Spleen (tissue), 11 donors: ENCODE measurements around the gene RNF150. TPM values are rescaled to one million over a fixed set of nuclear protein-coding genes. Genes with fewer than 3 reads are reported as not detected.
"Not testable (repeated sequence)": the region's sequence is repeated elsewhere in the genome, so short reads cannot be mapped to it uniquely, and the experiment has no call there.

Experiments
- DNase-seq: peaks from one replicate; pipeline ENCODE4 v3.0.0-alpha.2; 2020
- H3K27ac ChIP-seq, 8 donors: fragments of 200-600 bp; sonication (generic) in 7 of 8; 1 replicate in 4 of 8; 2 replicates in 4 of 8; pipeline versions ENCODE4 v1.5.0 to v1.8.0; 2016 to 2021; ENCODE audit warnings: inconsistent platforms in 4 of 8, mild to moderate bottlenecking in 4 of 8, moderate library complexity in 1 of 8
- H3K27me3 ChIP-seq, 7 donors: fragments of 200-600 bp; sonication (generic) in 6 of 7; replicated peaks in 1 of 7; 1 replicate in 4 of 7; 2 replicates in 3 of 7; pipeline versions ENCODE4 v1.5.0 to v1.8.0; 2016 to 2021; ENCODE audit warnings: inconsistent platforms in 3 of 7, mild to moderate bottlenecking in 1 of 7
- H3K36me3 ChIP-seq, 6 donors: fragments of 200-600 bp; sonication (generic) in 5 of 6; 1 replicate in 4 of 6; 2 replicates in 2 of 6; pipeline versions ENCODE4 v1.5.0 to v1.8.0; 2016 to 2021; ENCODE audit warnings: inconsistent platforms in 2 of 6
- H3K4me1 ChIP-seq, 6 donors: fragments of 200-600 bp; sonication (generic) in 5 of 6; 1 replicate in 3 of 6; 2 replicates in 3 of 6; pipeline versions ENCODE4 v1.5.0 to v1.8.0; 2016 to 2021; ENCODE audit warnings: inconsistent platforms in 3 of 6
- H3K4me3 ChIP-seq, 8 donors: fragments of 200-600 bp; sonication (generic) in 7 of 8; 1 replicate in 4 of 8; 2 replicates in 4 of 8; pipeline versions ENCODE4 v1.5.0 to v1.8.0; 2016 to 2021; ENCODE audit warnings: inconsistent platforms in 4 of 8, mild to moderate bottlenecking in 4 of 8, moderate library complexity in 2 of 8
- H3K9me3 ChIP-seq, 8 donors: fragments of 200-600 bp; sonication (generic) in 7 of 8; 1 replicate in 4 of 8; 2 replicates in 4 of 8; pipeline versions ENCODE4 v1.5.0 to v1.8.0; 2016 to 2021; ENCODE audit warnings: inconsistent platforms in 4 of 8
- CTCF ChIP-seq, 11 experiments: fragments of 200-600 bp in 7 of 11; fragments of 450-650 bp in 4 of 11; sonication (generic) in 4 of 11; IDR thresholded peaks in 8 of 11; conservative IDR thresholded peaks in 3 of 11; 1 replicate in 7 of 11; 2 replicates in 4 of 11; pipeline versions ENCODE4 v1.4.0 to v1.8.0; 2016 to 2021; ENCODE audit warnings: antibody characterized with exemption in 11 of 11, inconsistent platforms in 4 of 11, mild to moderate bottlenecking in 1 of 11
- POLR2A ChIP-seq, 3 donors: fragments of 450-650 bp; IDR thresholded peaks; one replicate each; pipeline ENCODE4 v1.5.1; 2017; ENCODE audit warnings: antibody characterized with exemption in 3 of 3, mild to moderate bottlenecking in 1 of 3
- POLR2AphosphoS5 ChIP-seq, 3 donors: sonication (generic); formaldehyde crosslinking; IDR thresholded peaks; one replicate each; pipeline ENCODE4 v1.5.1; 2017; ENCODE audit warnings: antibody characterized with exemption in 3 of 3
- WGBS, 5 donors: extraction: QIAGEN DNeasy Blood & Tissue Kit in 3 of 5; methylation state at CpG; one replicate each; pipeline versions ENCODE4 v1.1.5 to v1.1.7; 2013 to 2018; 5-methylcytosine and 5-hydroxymethylcytosine counted together
- intact Hi-C: fragments of 100-400 bp; cut with DNase I; formaldehyde crosslinking; loops from one replicate; pipeline ENCODE4 v1.15.0; 2023; ENCODE audit warnings: low total_unique reads
- polyA plus RNA-seq, 3 donors: library from polyadenylated mRNA; stranded (reverse); fragments of 200-250 nt; gene quantifications; one replicate each; pipeline ENCODE4 v1.2.1, GENCODE V29; 2013
- total RNA-seq, 7 donors: library from RNA; depleted of rRNA in 3 of 7; stranded (reverse); fragments of >200 nt in 3 of 7; fragmentation: NEBNext Ultra II Directional in 4 of 7; extraction: Animal tissue kit (Norgen Biotek cat#: 25700) in 4 of 7; gene quantifications; one replicate each; pipeline versions ENCODE4 v1.1.0 to v1.2.1, GENCODE V29; 2016 to 2021
- donor health status: healthy with polysubstance abuse.
- donor health status: DM: no; HTN: no; CAD: no; lungs with moderate emphysema.
- donor health status: DM: no; HTN: no; CAD: no.
- donor health status: Bipolar disorder and iron deficiency.
- donor health status: healthy.
- donor health status: DM: no; HTN: no; CAD: no.
- donor health status: DM: yes; HTN: yes; CAD: no.

Gene RNF150
- total and polyA plus RNA-seq, 10 donors, result 1.2 to 42.1 (median 19.2) TPM

- Histone ChIP-seq H3K4me1 (no peaks in the 10 kb centered on the region), H3K36me3 (no peaks in the 10 kb centered on the region), H3K4me3 (no peak overlapping the region), H3K27ac (no peak overlapping the region), H3K27me3 (no peaks in the 10 kb centered on the region), H3K9me3 (peaks cover 0 to 4% (median 0%) of the 10 kb centered on the region in 8 donors)
- WGBS, 5 donors, result 77 to 89% (median 83%) methylated on average over 5 of the region's 5 CpGs
- intact Hi-C loops, result no loop called here
- no peak for DNase-seq
- no peak for TF ChIP-seq CTCF (IDR thresholded peaks at IDR 0.05 in 8 of 11, conservative IDR thresholded peaks at IDR 0.05 in 3 of 11)
- no peak for TF ChIP-seq POLR2A (IDR thresholded peaks at IDR 0.05)
Measured at GRCh38 chr4:140816806-140817510, 316.3 kb downstream of the RNF150 start.

GRCh38 chr4:140813804-140814203 is 319.5 kb downstream of the RNF150 start:
- TF ChIP-seq CTCF (IDR thresholded peaks at IDR 0.05 in 8 of 11, conservative IDR thresholded peaks at IDR 0.05 in 3 of 11) (no peak), POLR2AphosphoS5 (IDR thresholded peaks at IDR 0.05) (no peak), POLR2A (IDR thresholded peaks at IDR 0.05) (no peak)
- no peaks in the 10 kb centered on the region for H3K27me3 ChIP-seq
- intact Hi-C loops, result no loop called here
- DNase-seq, result no peak
- H3K36me3 ChIP-seq, result no peaks in the 10 kb centered on the region
- H3K4me3 ChIP-seq, result no peak overlapping the region
- peaks cover 5 to 17% (median 16%) of the 10 kb centered on the region in 6 donors for H3K4me1 ChIP-seq
- no peaks in the 10 kb centered on the region for H3K9me3 ChIP-seq
- no peak overlapping the region for H3K27ac ChIP-seq
- WGBS, 5 donors, result 78 to 90% (median 88%) methylated on average over 2 of the region's 2 CpGs

GRCh38 chr4:140812916-140813315 is 320.4 kb downstream of the RNF150 start:
- WGBS, 5 donors, result 60 to 79% (median 72%) methylated on average over 1 of the region's 1 CpG
- H3K36me3 ChIP-seq, result no peaks in the 10 kb centered on the region
- no peak for TF ChIP-seq POLR2AphosphoS5 (IDR thresholded peaks at IDR 0.05)
- TF ChIP-seq CTCF (IDR thresholded peaks at IDR 0.05 in 8 of 11, conservative IDR thresholded peaks at IDR 0.05 in 3 of 11), result no peak
- no peak for TF ChIP-seq POLR2A (IDR thresholded peaks at IDR 0.05)

GRCh38 chr4:140811429-140811828 is 321.8 kb downstream of the RNF150 start:
- no peak overlapping the region for H3K4me3 ChIP-seq
- no peaks in the 10 kb centered on the region for H3K36me3 ChIP-seq
- intact Hi-C loops, result no loop called here
- TF ChIP-seq POLR2A (IDR thresholded peaks at IDR 0.05) (no peak), CTCF (IDR thresholded peaks at IDR 0.05 in 8 of 11, conservative IDR thresholded peaks at IDR 0.05 in 3 of 11) (no peak), POLR2AphosphoS5 (IDR thresholded peaks at IDR 0.05) (no peak)
- DNase-seq, result no peak
- peaks cover 7 to 41% (median 32%) of the 10 kb centered on the region in 6 donors for H3K4me1 ChIP-seq
- 80 to 94% (median 87%) methylated on average over 4 of the region's 4 CpGs for WGBS, 5 donors
- H3K27ac ChIP-seq, result no peak overlapping the region
- H3K9me3 ChIP-seq, result no peaks in the 10 kb centered on the region
- no peaks in the 10 kb centered on the region for H3K27me3 ChIP-seq

More at GRCh38 chr4:140812916-140813315, 320.4 kb downstream of the RNF150 start:
- H3K27me3 ChIP-seq, result no peaks in the 10 kb centered on the region
- peaks cover 5 to 26% (median 20%) of the 10 kb centered on the region in 6 donors for H3K4me1 ChIP-seq
- no peak for DNase-seq
- no peak overlapping the region for H3K27ac ChIP-seq
- no peak overlapping the region for H3K4me3 ChIP-seq
- intact Hi-C loops, result no loop called here
- H3K9me3 ChIP-seq, result no peaks in the 10 kb centered on the region

GRCh38 chr4:140810591-140811169 is 322.6 kb downstream of the RNF150 start:
- H3K36me3 ChIP-seq, intact Hi-C loops, H3K27me3 ChIP-seq, DNase-seq, H3K4me3 ChIP-seq, H3K9me3 ChIP-seq, H3K27ac ChIP-seq: not testable (repeated sequence)
- WGBS, 5 donors, result 88 to 97% (median 91%) methylated on average over 1 of the region's 1 CpG
- peaks cover 7 to 48% (median 37%) of the 10 kb centered on the region in 6 donors for H3K4me1 ChIP-seq
